Endodermal cell (in vitro differentiated cells): ENCODE data around the gene LRRK1. TPM values are rescaled to one million over a fixed set of nuclear protein-coding genes. Genes with fewer than 3 reads are reported as not detected.

Source experiments
- DNase-seq: peaks from one replicate; pipeline ENCODE4 v3.0.0-alpha.2; 2017
- H3K27ac ChIP-seq: 2 replicates; pipeline ENCODE4 v1.5.1; 2013; ENCODE audit warnings: mild to moderate bottlenecking, low read depth, low read length, moderate library complexity
- H3K27me3 ChIP-seq: 2 replicates; pipeline ENCODE4 v1.6.1; 2013; ENCODE audit warnings: mild to moderate bottlenecking, low read length, moderate library complexity; ENCODE audit not compliant: insufficient read depth, control insufficient read depth, poor library complexity, severe bottlenecking
- H3K36me3 ChIP-seq: 2 replicates; pipeline ENCODE4 v1.7.0; 2013; ENCODE audit warnings: mild to moderate bottlenecking, low read length, moderate library complexity; ENCODE audit not compliant: control insufficient read depth, insufficient read depth
- H3K4me1 ChIP-seq: one replicate; pipeline ENCODE4 v1.7.0; 2013; ENCODE audit warnings: low read length; ENCODE audit not compliant: control insufficient read depth, insufficient read depth
- H3K4me3 ChIP-seq: 2 replicates; pipeline ENCODE4 v1.5.1; 2013; ENCODE audit warnings: mild to moderate bottlenecking, low read length, moderate library complexity
- H3K9ac ChIP-seq: 2 replicates; pipeline ENCODE4 v1.6.1; 2013; ENCODE audit warnings: mild to moderate bottlenecking, low read length, moderate library complexity; ENCODE audit not compliant: poor library complexity, severe bottlenecking; ENCODE audit errors: extremely low read depth
- H3K9me3 ChIP-seq: 2 replicates; pipeline ENCODE4 v1.6.1; 2013; ENCODE audit warnings: mild to moderate bottlenecking, low read length, moderate library complexity; ENCODE audit not compliant: control insufficient read depth
- H3K27ac Mint-ChIP-seq: 2 replicates; pipeline ENCODE4 v1.8.0; 2020; ENCODE audit warnings: mixed read lengths
- H3K27me3 Mint-ChIP-seq: 2 replicates; pipeline ENCODE4 v1.8.0; 2021; ENCODE audit warnings: mild to moderate bottlenecking, mixed read lengths; ENCODE audit not compliant: insufficient read depth
- H3K36me3 Mint-ChIP-seq: 2 replicates; pipeline ENCODE4 v1.8.0; 2020; ENCODE audit warnings: low read depth, mixed read lengths
- H3K4me1 Mint-ChIP-seq: 2 replicates; pipeline ENCODE4 v1.8.0; 2020; ENCODE audit warnings: mixed read lengths
- H3K4me3 Mint-ChIP-seq: 2 replicates; pipeline ENCODE4 v1.8.0; 2020; ENCODE audit warnings: mild to moderate bottlenecking, moderate library complexity, mixed read lengths
- H3K9me3 Mint-ChIP-seq: 2 replicates; pipeline ENCODE4 v1.8.0; 2020; ENCODE audit warnings: mild to moderate bottlenecking, mixed read lengths
- WGBS, 2 experiments: methylation state at CpG; one replicate each; pipeline versions ENCODE4 v1.1.5 to v1.1.7; 2013; ENCODE audit warnings: missing lambda C conversion rate in 2 of 2, mixed read lengths in 1 of 2; ENCODE audit not compliant: insufficient coverage in 1 of 2, insufficient read length in 1 of 2; 5-methylcytosine and 5-hydroxymethylcytosine counted together
- total RNA-seq, 2 donors: library from RNA; stranded (reverse); fragmentation: NEBNext Ultra II Directional in 1 of 2; extraction: Animal tissue kit (Norgen Biotek cat#: 25700) in 1 of 2; gene quantifications; 2 replicates in 1 of 2; 3 replicates in 1 of 2; pipeline ENCODE4 v1.2.1, GENCODE V29; 2021
- TF ChIP-seq, protein P1 (sequence below): fragments of 200-600 bp; sonication (generic); conservative IDR thresholded peaks from 2 replicates; pipeline ENCODE4 v1.5.0; 2021; ENCODE audit warnings: antibody characterized with exemption, mild to moderate bottlenecking

The LRRK1 gene
- total RNA-seq, 2 donors from 2014 or later: 2.7 to 5.1 TPM

- TF ChIP-seq, protein P1, sequence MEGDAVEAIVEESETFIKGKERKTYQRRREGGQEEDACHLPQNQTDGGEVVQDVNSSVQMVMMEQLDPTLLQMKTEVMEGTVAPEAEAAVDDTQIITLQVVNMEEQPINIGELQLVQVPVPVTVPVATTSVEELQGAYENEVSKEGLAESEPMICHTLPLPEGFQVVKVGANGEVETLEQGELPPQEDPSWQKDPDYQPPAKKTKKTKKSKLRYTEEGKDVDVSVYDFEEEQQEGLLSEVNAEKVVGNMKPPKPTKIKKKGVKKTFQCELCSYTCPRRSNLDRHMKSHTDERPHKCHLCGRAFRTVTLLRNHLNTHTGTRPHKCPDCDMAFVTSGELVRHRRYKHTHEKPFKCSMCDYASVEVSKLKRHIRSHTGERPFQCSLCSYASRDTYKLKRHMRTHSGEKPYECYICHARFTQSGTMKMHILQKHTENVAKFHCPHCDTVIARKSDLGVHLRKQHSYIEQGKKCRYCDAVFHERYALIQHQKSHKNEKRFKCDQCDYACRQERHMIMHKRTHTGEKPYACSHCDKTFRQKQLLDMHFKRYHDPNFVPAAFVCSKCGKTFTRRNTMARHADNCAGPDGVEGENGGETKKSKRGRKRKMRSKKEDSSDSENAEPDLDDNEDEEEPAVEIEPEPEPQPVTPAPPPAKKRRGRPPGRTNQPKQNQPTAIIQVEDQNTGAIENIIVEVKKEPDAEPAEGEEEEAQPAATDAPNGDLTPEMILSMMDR: no peak
- H3K4me3 ChIP-seq: peak within 1 kb of the TSS; percentile 81
- Mint-ChIP-seq H3K27me3 (peaks cover 65% of the 10 kb centered on the region), H3K4me1 (peaks cover 14% of the 10 kb centered on the region), H3K4me3 (peak within 1 kb of the TSS; percentile 64), H3K36me3 (no peaks in the 10 kb centered on the region), H3K9me3 (no peaks in the 10 kb centered on the region), H3K27ac (no peak within 1 kb of the TSS)
- no peaks in the 10 kb centered on the region for H3K9me3 ChIP-seq
- H3K9ac ChIP-seq: peak within 1 kb of the TSS; percentile 11
- H3K4me1 ChIP-seq: peaks cover 3% of the 10 kb centered on the region
- no peaks in the 10 kb centered on the region for H3K36me3 ChIP-seq
- WGBS, 2 experiments: 0% methylated on average over 14 to 93 of the region's 93 CpGs
- peak; percentile 81 for DNase-seq
- H3K27me3 ChIP-seq: peaks cover 50% of the 10 kb centered on the region
- H3K27ac ChIP-seq: no peak within 1 kb of the TSS
Measured at GRCh38 chr15:100879464-100880138, 39.6 kb upstream of the LRRK1 start, which contains the start of gene ALDH1A3. ALDH1A3 (plus strand) TSS chr15:100879831; CDS start chr15:100879908, 77 bp downstream.

- peaks cover 60% of the 10 kb centered on the region for H3K27me3 Mint-ChIP-seq
- H3K9me3 ChIP-seq: no peaks in the 10 kb centered on the region
- no peaks in the 10 kb centered on the region for H3K36me3 Mint-ChIP-seq
- H3K27ac ChIP-seq: no peak overlapping the region
- peaks cover 3% of the 10 kb centered on the region for H3K4me1 ChIP-seq
- H3K9ac ChIP-seq: peak overlapping the region; percentile 11
- TF ChIP-seq, protein P1: no peak
- 3 to 4% methylated on average over 28 to 80 of the region's 80 CpGs for WGBS, 2 experiments
- H3K27me3 ChIP-seq: peaks cover 50% of the 10 kb centered on the region
- DNase-seq: peak; percentile 84
- H3K4me3 ChIP-seq: peak overlapping the region; percentile 81
- H3K27ac Mint-ChIP-seq: no peak overlapping the region
- no peaks in the 10 kb centered on the region for H3K9me3 Mint-ChIP-seq
- H3K4me3 Mint-ChIP-seq: peak overlapping the region; percentile 64
- H3K4me1 Mint-ChIP-seq: peaks cover 14% of the 10 kb centered on the region
- no peaks in the 10 kb centered on the region for H3K36me3 ChIP-seq
Measured at GRCh38 chr15:100880139-100880896, 38.8 kb upstream of the LRRK1 start.

DNA sequence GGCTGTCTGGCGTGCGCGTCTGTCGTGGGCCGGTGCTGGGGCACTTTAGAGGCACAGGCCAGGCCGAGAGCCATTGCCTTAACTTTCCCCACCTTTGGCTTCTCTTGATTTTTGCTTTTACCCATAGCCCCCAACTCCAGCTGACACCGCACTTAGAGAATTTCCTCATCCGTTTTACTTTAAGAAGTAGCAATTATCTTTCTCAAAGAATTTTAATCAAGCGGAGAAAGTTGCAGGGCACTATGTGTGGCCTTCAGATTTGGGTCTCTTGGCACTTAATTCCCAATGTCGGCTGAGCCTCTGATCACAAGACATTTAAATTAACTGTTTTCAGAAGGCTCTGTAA lies 38.3 kb upstream of the LRRK1 start:
- DNase-seq: no peak
- Histone ChIP-seq H3K9me3 (no peaks in the 10 kb centered on the region), H3K4me1 (peaks cover 3% of the 10 kb centered on the region), H3K4me3 (peak overlapping the region; percentile 81), H3K36me3 (no peaks in the 10 kb centered on the region), H3K9ac (no peak overlapping the region), H3K27me3 (peaks cover 50% of the 10 kb centered on the region), H3K27ac (no peak overlapping the region)
- Mint-ChIP-seq H3K36me3 (no peaks in the 10 kb centered on the region), H3K9me3 (no peaks in the 10 kb centered on the region), H3K4me3 (peak overlapping the region; percentile 64), H3K4me1 (peaks cover 14% of the 10 kb centered on the region), H3K27ac (no peak overlapping the region), H3K27me3 (peaks cover 55% of the 10 kb centered on the region)
- 48 to 57% methylated on average over 10 of the region's 10 CpGs for WGBS, 2 experiments
- TF ChIP-seq, protein P1: no peak
